ENCODE results near the gene MTA1. TPM values are rescaled to one million over a fixed set of nuclear protein-coding genes. Genes with fewer than 3 reads are reported as not detected.

Gene MTA1
- total RNA-seq, 2 donors from 2014 or later = 77.2 to 84.1 TPM

DNA sequence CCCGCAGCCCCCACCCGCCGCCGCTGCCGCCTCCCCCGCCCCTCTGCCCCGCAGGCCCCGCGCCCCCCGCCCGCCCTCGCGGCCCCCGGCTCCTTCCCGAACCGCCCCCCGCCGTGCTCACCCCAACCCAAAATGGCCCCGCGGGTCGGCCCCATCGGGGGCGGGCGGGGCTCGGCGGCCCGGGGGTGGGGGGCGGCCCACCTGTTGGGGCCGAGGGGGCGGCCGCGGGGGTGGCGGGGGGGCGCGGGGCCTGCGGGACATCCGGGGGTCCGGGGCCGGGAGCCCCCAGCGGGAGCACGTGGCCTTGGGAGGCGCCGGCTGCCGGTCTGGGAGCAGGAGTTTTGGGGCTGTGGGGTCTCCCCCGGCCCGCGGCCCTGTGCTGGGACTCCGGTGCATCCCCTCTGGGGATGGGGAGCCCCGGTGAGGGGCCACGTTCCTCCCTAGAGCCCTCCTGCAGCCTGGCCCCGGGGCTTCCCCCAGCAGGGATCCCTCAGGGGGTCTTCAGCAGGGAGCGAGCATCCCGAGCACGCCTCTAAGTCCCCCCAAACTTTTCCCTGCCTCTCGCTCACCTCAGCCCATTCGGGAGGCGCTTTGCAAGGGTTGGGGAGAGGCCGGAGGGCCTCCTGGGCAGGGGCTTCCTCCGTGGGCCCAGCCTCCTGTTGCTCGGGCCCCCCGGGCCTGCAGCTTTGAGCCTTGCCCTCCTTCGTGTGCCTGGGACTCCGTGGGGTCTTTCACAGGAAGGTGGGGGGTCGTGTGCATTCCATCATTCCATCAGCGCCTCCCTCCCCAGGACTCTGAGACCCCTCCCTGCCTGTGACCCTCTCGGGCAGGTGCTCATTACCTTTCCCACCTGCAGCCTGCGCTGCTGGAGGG, 710 bp downstream of the MTA1 start:
- H3K4me3 ChIP-seq = peak overlapping the region; percentile 77
- no peak for TF ChIP-seq CTCF (IDR thresholded peaks at IDR 0.05)
- H3K27ac ChIP-seq = peak overlapping the region; percentile 27 to 43
- H3K9me3 ChIP-seq = no peaks in the 10 kb centered on the region
- H3K27me3 ChIP-seq (replicated peaks; ENCODE audit: insufficient read depth) = no peaks in the 10 kb centered on the region
- peaks cover 30 to 45% of the 10 kb centered on the region in 2 donors for H3K4me1 ChIP-seq (ENCODE audit: control insufficient read depth in 1 of 2, low read depth in 2 of 2)
- ATAC-seq (ENCODE audit: insufficient number of reproducible peaks, low FRiP score, low read depth) (no peak), DNase-seq (ENCODE audit: low spot score) (no peak)
- H3K36me3 ChIP-seq = no peaks in the 10 kb centered on the region

DNA sequence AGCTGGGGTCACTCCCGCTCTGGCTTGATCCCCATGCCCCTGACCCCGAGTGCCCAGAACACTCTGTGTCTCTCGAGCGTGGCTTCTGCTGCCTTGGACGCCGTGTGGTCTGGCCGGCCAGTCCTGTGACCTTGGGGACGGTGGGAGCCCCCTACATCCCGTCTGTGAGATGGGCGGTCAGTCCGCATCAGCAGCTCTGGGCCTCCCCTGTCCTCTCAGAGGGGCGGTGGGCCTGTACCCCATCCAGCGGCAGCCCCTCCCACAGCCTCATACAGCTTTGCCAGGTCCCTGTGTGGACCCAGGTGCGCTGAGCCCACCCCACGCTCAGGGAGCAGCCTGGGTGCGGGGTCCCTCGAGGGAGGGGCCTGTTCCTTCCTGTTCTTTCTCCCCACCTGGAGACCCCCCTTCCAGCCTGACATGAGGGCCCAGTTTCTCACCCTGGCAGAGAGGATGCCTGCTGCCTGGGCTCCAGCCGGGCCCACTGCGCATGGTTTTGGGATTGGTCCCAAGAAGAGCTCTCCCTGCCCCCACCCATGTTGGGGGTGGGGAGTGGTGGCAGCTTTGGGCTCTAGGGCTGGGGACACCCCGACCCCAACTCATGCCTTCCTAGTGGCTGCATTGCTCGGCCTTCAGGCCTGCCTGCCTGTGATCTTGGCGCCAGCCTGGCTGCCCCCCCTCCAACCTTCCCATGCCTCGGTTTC, 1.5 kb downstream of the MTA1 start:
- TF ChIP-seq CTCF (IDR thresholded peaks at IDR 0.05) = no peak
- Histone ChIP-seq H3K27me3 (replicated peaks; ENCODE audit: insufficient read depth) (no peaks in the 10 kb centered on the region), H3K36me3 (no peaks in the 10 kb centered on the region), H3K9me3 (no peaks in the 10 kb centered on the region), H3K4me1 (ENCODE audit: control insufficient read depth in 1 of 2, low read depth in 2 of 2) (peaks cover 27 to 38% of the 10 kb centered on the region in 2 donors), H3K4me3 (peak overlapping the region; percentile 77), H3K27ac (peak overlapping the region; percentile 27 to 43)
- DNase-seq (ENCODE audit: low spot score) (no peak), ATAC-seq (ENCODE audit: insufficient number of reproducible peaks, low FRiP score, low read depth) (no peak)

DNA sequence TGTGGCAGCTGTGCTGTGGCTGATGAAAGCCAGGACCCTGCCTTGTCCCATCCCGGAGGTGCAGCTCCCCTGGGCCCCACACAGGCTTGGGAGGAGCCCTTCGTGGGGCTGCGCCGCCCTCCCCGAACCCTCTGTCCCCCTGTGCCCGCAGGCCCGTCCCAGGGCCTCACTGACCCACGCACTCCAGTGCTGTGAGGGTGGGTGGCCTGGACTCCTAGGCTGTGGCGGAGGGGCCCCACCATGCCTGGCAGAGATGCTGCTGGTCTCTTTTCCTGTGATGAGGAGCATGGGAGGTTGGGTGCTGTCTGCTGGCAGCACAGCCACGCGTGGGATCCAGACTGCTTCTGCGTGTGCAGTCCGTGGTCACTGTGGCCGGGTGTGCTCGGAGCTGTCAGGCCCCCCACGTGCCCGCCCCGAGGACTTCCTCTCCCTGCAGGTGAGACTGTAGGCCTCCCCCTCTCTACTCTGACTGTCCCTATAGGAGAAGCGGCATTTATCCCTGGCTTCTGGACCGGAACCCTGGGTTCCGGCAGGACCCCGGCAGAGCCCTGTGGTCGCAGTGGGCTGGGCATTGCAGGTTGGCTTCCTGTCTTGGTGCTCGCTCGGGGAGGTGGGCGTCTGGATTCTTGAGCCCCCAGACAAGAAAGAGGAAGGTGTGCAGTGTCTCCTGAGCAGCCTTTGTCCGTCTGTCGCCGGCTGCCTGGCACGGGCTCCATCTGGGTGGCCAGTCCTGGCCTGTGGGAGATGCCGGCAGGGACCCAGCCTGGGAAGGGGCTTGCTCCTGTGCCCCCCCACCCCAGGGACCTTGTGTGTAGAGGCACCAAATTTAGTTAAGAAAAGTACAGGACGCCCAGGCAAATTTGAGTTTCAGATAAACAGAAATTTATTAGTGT, 2.3 kb downstream of the MTA1 start:
- Histone ChIP-seq H3K27ac (peak overlapping the region; percentile 17 to 43), H3K9me3 (no peaks in the 10 kb centered on the region), H3K36me3 (no peaks in the 10 kb centered on the region), H3K4me3 (peak overlapping the region; percentile 77), H3K4me1 (ENCODE audit: control insufficient read depth in 1 of 2, low read depth in 2 of 2) (peaks cover 27 to 36% of the 10 kb centered on the region in 2 donors), H3K27me3 (replicated peaks; ENCODE audit: insufficient read depth) (no peaks in the 10 kb centered on the region)
- ATAC-seq (ENCODE audit: insufficient number of reproducible peaks, low FRiP score, low read depth) (no peak), DNase-seq (ENCODE audit: low spot score) (no peak)
- no peak for TF ChIP-seq CTCF (IDR thresholded peaks at IDR 0.05)

- Histone ChIP-seq H3K27ac (no peak overlapping the region), H3K36me3 (no peaks in the 10 kb centered on the region), H3K4me3 (no peak overlapping the region), H3K27me3 (replicated peaks; ENCODE audit: insufficient read depth) (no peaks in the 10 kb centered on the region), H3K4me1 (ENCODE audit: control insufficient read depth in 1 of 2, low read depth in 2 of 2) (peaks cover 27 to 36% of the 10 kb centered on the region in 2 donors), H3K9me3 (no peaks in the 10 kb centered on the region)
- TF ChIP-seq CTCF (IDR thresholded peaks at IDR 0.05) = no peak
- ATAC-seq (ENCODE audit: insufficient number of reproducible peaks, low FRiP score, low read depth) (no peak), DNase-seq (ENCODE audit: low spot score) (no peak)
Measured at GRCh38 chr14:105422695-105423487, 3.3 kb downstream of the MTA1 start.
